ENCODE measurements around the gene PRLH.
"Not testable (repeated sequence)": the region's sequence is repeated elsewhere in the genome, so short reads cannot be mapped to it uniquely, and the experiment has no call there.

The PRLH gene

GRCh38 chr2:237600205-237600846, 34.0 kb downstream of the PRLH start:
- no peak for DNase-seq (ENCODE audit: low read depth, low spot score)

GRCh38 chr2:237601453-237602116, 35.2 kb downstream of the PRLH start:
- no peak for DNase-seq (ENCODE audit: low read depth, low spot score)

- no peak for DNase-seq (ENCODE audit: low read depth, low spot score)
These were observed 36.0 kb downstream of the PRLH start for GRCh38 chr2:237602409-237602808.

GRCh38 chr2:237603049-237603717, 36.8 kb downstream of the PRLH start:
- DNase-seq (ENCODE audit: low read depth, low spot score) = no peak

GRCh38 chr2:237603718-237604362, 37.5 kb downstream of the PRLH start:
- no peak for DNase-seq (ENCODE audit: low read depth, low spot score)

GRCh38 chr2:237604391-237604790, 38.0 kb downstream of the PRLH start:
- no peak for DNase-seq (ENCODE audit: low read depth, low spot score)

- no peak for DNase-seq (ENCODE audit: low read depth, low spot score)
These were observed 38.6 kb downstream of the PRLH start for GRCh38 chr2:237604960-237605359.

- DNase-seq (ENCODE audit: low read depth, low spot score) = not testable (repeated sequence)
These were observed 40.1 kb downstream of the PRLH start for GRCh38 chr2:237606522-237606921.

GRCh38 chr2:237612527-237613357, 46.4 kb downstream of the PRLH start:
- no peak for DNase-seq (ENCODE audit: low read depth, low spot score)

GRCh38 chr2:237613679-237614078, 47.3 kb downstream of the PRLH start:
- DNase-seq (ENCODE audit: low read depth, low spot score) = no peak

- no peak for DNase-seq (ENCODE audit: low read depth, low spot score)
These were observed 47.9 kb downstream of the PRLH start for GRCh38 chr2:237614151-237614720.

GRCh38 chr2:237615631-237616249, 49.4 kb downstream of the PRLH start:
- DNase-seq (ENCODE audit: low read depth, low spot score) = no peak

GRCh38 chr2:237616373-237616733, 50.0 kb downstream of the PRLH start:
- DNase-seq (ENCODE audit: low read depth, low spot score) = no peak
